ENCODE data around the gene RIN1. TPM values are rescaled to one million over a fixed set of nuclear protein-coding genes. Genes with fewer than 3 reads are reported as not detected.

The RIN1 gene
- total and polyA plus RNA-seq, 2 experiments from 2014 or later, result 2.5 to 8.2 TPM

DNA sequence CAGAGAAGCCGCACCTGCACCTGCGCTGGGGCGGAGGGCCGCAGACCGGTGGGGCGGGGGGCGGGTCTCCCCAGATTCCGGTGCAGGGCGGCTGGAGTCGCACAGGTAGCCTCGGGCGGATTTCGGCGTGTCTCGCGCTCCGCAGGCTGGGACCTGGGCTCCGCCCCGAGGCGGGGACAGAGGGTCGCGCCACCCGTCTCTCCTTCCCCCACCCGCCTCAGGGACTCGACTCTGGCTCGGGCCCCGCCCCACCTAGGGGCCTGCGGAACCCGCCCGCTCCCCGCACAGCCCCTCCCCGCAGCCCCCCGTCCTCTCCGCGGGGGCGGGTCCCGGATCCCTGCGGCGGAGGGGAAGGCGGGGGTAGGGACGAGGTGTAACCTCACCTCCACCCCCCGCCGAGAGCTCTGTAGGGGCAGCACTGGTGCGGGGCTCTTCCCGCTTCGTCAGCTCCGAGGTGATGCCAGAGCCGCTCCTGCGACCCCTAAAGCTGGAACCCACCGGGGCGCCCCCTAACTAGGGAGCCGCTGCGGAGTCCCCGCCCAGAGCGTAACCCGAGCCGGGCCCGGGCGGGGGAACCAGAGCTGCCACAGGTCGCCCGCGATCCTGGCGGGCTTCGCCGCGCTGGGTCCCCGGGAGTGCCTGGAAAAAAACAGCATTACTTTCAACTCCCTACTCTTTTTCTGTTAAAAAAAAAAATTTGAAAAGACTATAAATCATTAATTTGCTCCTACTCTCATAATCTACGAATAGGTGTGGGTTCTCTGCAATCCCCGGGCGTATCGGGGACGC, 35.6 kb upstream of the RIN1 start, which contains the start of gene SLC29A2:
TSS of gene SLC29A2 (minus strand) at position 134 of the 789 bp plus-strand sequence. CDS start 169 bp downstream, outside the sequence.
- DNase-seq (ENCODE audit: low spot score), result peak; percentile 98
- Histone ChIP-seq H3K27ac (ENCODE audit: low read depth) (peak within 1 kb of the TSS; percentile 97), H3K27me3 (ENCODE audit: insufficient read depth) (no peaks in the 10 kb centered on the region), H2AFZ (peak within 1 kb of the TSS; percentile 72), H3K4me2 (peak within 1 kb of the TSS; percentile 82), H3K79me2 (replicated peaks; ENCODE audit: insufficient read depth) (peaks cover 23% of the 10 kb centered on the region), H3F3A (replicated peaks; ENCODE audit: low read depth) (peaks cover 31% of the 10 kb centered on the region), H3K4me3 (peak within 1 kb of the TSS; percentile 83), H4K20me1 (replicated peaks; ENCODE audit: insufficient read depth) (peaks cover 10% of the 10 kb centered on the region; the same call in 1 of the 2 replicates), H3K4me1 (ENCODE audit: insufficient read depth) (peaks cover 21% of the 10 kb centered on the region), H3K9me2 (ENCODE audit: insufficient read depth) (no peaks in the 10 kb centered on the region), H3K36me3 (ENCODE audit: insufficient read depth) (peaks cover 17% of the 10 kb centered on the region; the same call in 1 of the 2 replicates)
- TF ChIP-seq JUNB (IDR thresholded peaks at IDR 0.05; ENCODE audit: unreplicated experiment) (no peak), EZH2phosphoT487 (IDR thresholded peaks at IDR 0.05; ENCODE audit: unreplicated experiment) (no peak), ZNF331 (CRISPR knock-in tag; IDR thresholded peaks at IDR 0.05; ENCODE audit: low read depth) (no peak), POLR2AphosphoS5 (IDR thresholded peaks at IDR 0.05; ENCODE audit: low read depth) (peak; percentile 57; the same call in 1 of the 2 replicates), ZNF462 (CRISPR knock-in tag; IDR thresholded peaks at IDR 0.05) (no peak)
- peak; percentile 79 for ATAC-seq
- H3K36me3 Mint-ChIP-seq (ENCODE audit: low read depth), result peaks cover 39% of the 10 kb centered on the region
- H3K27ac Mint-ChIP-seq, result peak within 1 kb of the TSS; percentile 98
- no peaks in the 10 kb centered on the region for H3K9me3 Mint-ChIP-seq
- peak within 1 kb of the TSS; percentile 98 for H3K4me3 Mint-ChIP-seq
- H3K4me1 Mint-ChIP-seq, result peaks cover 31% of the 10 kb centered on the region
- peaks cover 16% of the 10 kb centered on the region for H3K27me3 Mint-ChIP-seq (ENCODE audit: insufficient read depth, low read depth, poor library complexity)
